Liver (tissue), 3 donors: ENCODE measurements around the gene LSAMP.

ENCODE experiments used
- CTCF ChIP-seq: fragments of 150-350 bp; IDR thresholded peaks from 2 replicates; pipeline ENCODE4 v1.5.1; 2017; ENCODE audit warnings: improper control_type of control experiment, low read depth, low read length; ENCODE audit not compliant: missing input control
- RXRA ChIP-seq, 2 donors: IDR thresholded peaks; 2 replicates each; pipeline ENCODE4 v1.6.1; 2017 to 2018; ENCODE audit warnings: antibody characterized with exemption in 2 of 2, mild to moderate bottlenecking in 1 of 2
- TF ChIP-seq, protein P1 (sequence below): IDR thresholded peaks from 2 replicates; pipeline ENCODE4 v1.6.1; 2016; ENCODE audit warnings: antibody characterized with exemption
- donor health status: healthy.
- donor health status: healthy.

DNA sequence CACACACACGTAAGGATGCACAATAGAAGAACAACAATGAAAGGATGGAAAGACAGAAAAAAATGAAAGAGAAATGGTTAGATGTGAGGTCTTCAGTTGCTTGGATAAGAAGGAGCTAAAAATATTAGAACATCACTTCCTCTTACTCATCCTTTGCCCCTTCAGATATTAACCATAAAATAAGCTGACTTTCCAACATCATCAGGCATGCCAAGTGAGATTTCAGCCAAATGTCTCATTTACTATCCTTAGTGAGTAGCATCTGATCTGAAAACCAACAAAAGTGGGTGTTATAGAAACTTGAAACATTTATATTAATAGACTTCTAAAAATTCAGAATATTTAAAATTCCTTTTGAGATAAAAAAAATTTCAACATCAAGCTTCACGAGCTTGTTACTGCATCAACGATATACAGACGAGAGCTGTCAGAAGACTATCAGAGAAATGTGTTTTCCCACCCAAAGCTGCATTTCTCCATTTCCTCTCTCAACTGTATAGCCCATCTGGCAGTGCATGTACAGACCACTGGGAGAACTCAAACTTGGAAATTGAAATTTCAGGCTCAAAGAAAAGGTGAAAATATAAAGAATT lies 25.4 kb upstream of the LSAMP start:
- TF ChIP-seq CTCF: no peak
- no peak for TF ChIP-seq RXRA (IDR thresholded peaks at IDR 0.05)
- TF ChIP-seq, protein P1, sequence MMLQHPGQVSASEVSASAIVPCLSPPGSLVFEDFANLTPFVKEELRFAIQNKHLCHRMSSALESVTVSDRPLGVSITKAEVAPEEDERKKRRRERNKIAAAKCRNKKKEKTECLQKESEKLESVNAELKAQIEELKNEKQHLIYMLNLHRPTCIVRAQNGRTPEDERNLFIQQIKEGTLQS: no peak
